GM23248 (cell line): Measurements from ENCODE around the gene KDM7A. TPM values are rescaled to one million over a fixed set of nuclear protein-coding genes. Genes with fewer than 3 reads are reported as not detected.

Experiments
- DNase-seq: peaks from one replicate; pipeline ENCODE4 v3.0.0-alpha.2; 2015
- H2AFZ ChIP-seq: fragments of 200-600 bp; sonication (generic); 2 replicates; pipeline ENCODE4 v1.6.1; 2016; ENCODE audit warnings: antibody characterized with exemption
- H3F3A ChIP-seq: fragments of 200-600 bp; sonication (generic); 2 replicates; pipeline ENCODE4 v1.6.1; 2016; ENCODE audit warnings: mild to moderate bottlenecking, antibody characterized with exemption, mixed run types; ENCODE audit not compliant: insufficient read depth
- H3K27ac ChIP-seq: fragments of 200-600 bp; sonication (generic); 2 replicates; pipeline ENCODE4 v1.5.1; 2016; ENCODE audit warnings: mild to moderate bottlenecking
- H3K27me3 ChIP-seq: fragments of 200-600 bp; sonication (generic); replicated peaks from 2 replicates; pipeline ENCODE4 v1.6.1; 2016; ENCODE audit warnings: mild to moderate bottlenecking; ENCODE audit not compliant: insufficient read depth
- H3K36me3 ChIP-seq: fragments of 200-600 bp; sonication (generic); 2 replicates; pipeline ENCODE4 v1.6.1; 2016; ENCODE audit warnings: low read depth, mild to moderate bottlenecking
- H3K4me1 ChIP-seq: fragments of 200-600 bp; sonication (generic); 2 replicates; pipeline ENCODE4 v1.6.1; 2016; ENCODE audit warnings: mild to moderate bottlenecking; ENCODE audit not compliant: insufficient read depth
- H3K4me2 ChIP-seq: fragments of 200-600 bp; sonication (generic); one replicate; pipeline ENCODE4 v1.6.1; 2016; ENCODE audit warnings: mild to moderate bottlenecking; ENCODE audit not compliant: unreplicated experiment
- H3K4me3 ChIP-seq: fragments of 200-600 bp; sonication (generic); 2 replicates; pipeline ENCODE4 v1.5.1; 2016; ENCODE audit warnings: mild to moderate bottlenecking
- H3K79me2 ChIP-seq: fragments of 200-600 bp; sonication (generic); 2 replicates; pipeline ENCODE4 v1.6.1; 2016; ENCODE audit warnings: mild to moderate bottlenecking; ENCODE audit not compliant: insufficient read depth
- H3K9ac ChIP-seq: fragments of 200-600 bp; sonication (generic); 2 replicates; pipeline ENCODE4 v1.6.1; 2016; ENCODE audit warnings: mild to moderate bottlenecking
- H3K9me2 ChIP-seq: fragments of 200-600 bp; sonication (generic); 2 replicates; pipeline ENCODE4 v1.6.1; 2016; ENCODE audit warnings: mixed run types, mild to moderate bottlenecking, moderate library complexity; ENCODE audit not compliant: insufficient read depth
- H3K9me3 ChIP-seq: fragments of 200-600 bp; sonication (generic); one replicate; pipeline ENCODE4 v1.6.1; 2017; ENCODE audit warnings: low read depth
- H4K20me1 ChIP-seq: fragments of 200-600 bp; sonication (generic); 2 replicates; pipeline ENCODE4 v1.6.0; 2016; ENCODE audit not compliant: insufficient read depth
- EZH2 ChIP-seq: fragments of 200-600 bp; sonication (generic); IDR thresholded peaks from 2 replicates; pipeline ENCODE4 v1.6.1; 2018; ENCODE audit warnings: antibody characterized with exemption, mild to moderate bottlenecking; ENCODE audit not compliant: insufficient read depth, poor library complexity, severe bottlenecking
- EZH2phosphoT487 ChIP-seq: fragments of 200-600 bp; sonication (generic); IDR thresholded peaks from 2 replicates; pipeline ENCODE4 v1.6.1; 2018; ENCODE audit warnings: antibody characterized with exemption, moderate library complexity, mild to moderate bottlenecking, low read depth; ENCODE audit not compliant: insufficient read depth
- WGBS, 2 experiments: methylation state at CpG; one replicate each; pipeline ENCODE4 v1.1.6; 2015 to 2017; ENCODE audit warnings: low lambda C conversion rate in 2 of 2, low coverage in 1 of 2; ENCODE audit errors: missing lambda C conversion rate in 2 of 2; 5-methylcytosine and 5-hydroxymethylcytosine counted together
- in situ Hi-C: fragments of 300-500 bp; cut with MboI; formaldehyde crosslinking; loops from 2 replicates; pipeline ENCODE4 v1.15.0; 2020
- polyA plus RNA-seq: library from polyadenylated mRNA; unstranded; fragments of >200 nt; fragmentation: Nextera tagmentation; extraction: Ambion mirVana; gene quantifications from 2 replicates; pipeline ENCODE4 v1.2.1, GENCODE V29; 2016
- total RNA-seq: library from RNA; depleted of rRNA; stranded (reverse); fragments of >200 nt; shearing (Covaris generic); gene quantifications from 2 replicates; pipeline ENCODE4 v1.2.3, GENCODE V29; 2014

The KDM7A gene
- total and polyA plus RNA-seq, 2 experiments from 2014 or later, result 2.3 to 6.7 TPM

DNA sequence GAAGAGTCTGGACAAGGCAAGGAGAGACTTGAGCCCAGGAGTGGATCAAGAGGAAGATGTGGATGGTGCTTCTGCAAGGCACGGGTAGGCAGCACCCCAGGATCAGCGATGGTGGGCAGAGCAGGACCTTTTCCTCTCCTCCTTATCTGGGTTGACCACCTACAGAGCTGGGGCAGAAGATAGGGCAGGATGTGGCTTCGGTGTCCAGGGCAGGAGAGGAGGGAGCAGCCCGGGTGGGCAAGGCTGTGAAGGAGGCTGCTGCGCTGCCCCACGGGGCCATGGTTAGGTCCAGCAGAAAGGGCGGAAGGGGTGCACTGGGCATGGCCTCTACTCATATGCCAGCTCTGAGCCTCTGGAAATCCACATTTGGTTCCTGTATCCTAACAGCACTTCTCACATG lies 94.0 kb downstream of the KDM7A start:
- H3K36me3 ChIP-seq, result no peaks in the 10 kb centered on the region
- in situ Hi-C loops, result no loop called here
- H3K9ac ChIP-seq, result no peak overlapping the region
- H3K79me2 ChIP-seq, result no peaks in the 10 kb centered on the region
- TF ChIP-seq EZH2phosphoT487, result no peak
- TF ChIP-seq EZH2, result no peak
- no peak for DNase-seq
- no peak overlapping the region for H3K4me3 ChIP-seq
- no peaks in the 10 kb centered on the region for H3K27me3 ChIP-seq
- no peaks in the 10 kb centered on the region for H3K9me3 ChIP-seq
- no peak overlapping the region for H3K4me2 ChIP-seq
- no peak overlapping the region for H2AFZ ChIP-seq
- peaks cover 4% of the 10 kb centered on the region; the same call in 1 of the 2 replicates for H3K4me1 ChIP-seq
- no peaks in the 10 kb centered on the region for H4K20me1 ChIP-seq
- peaks cover 4% of the 10 kb centered on the region; the same call in 1 of the 2 replicates for H3F3A ChIP-seq
- 94% methylated on average over 7 of the region's 7 CpGs for WGBS, 2 experiments
- no peaks in the 10 kb centered on the region for H3K9me2 ChIP-seq
- H3K27ac ChIP-seq, result no peak overlapping the region

DNA sequence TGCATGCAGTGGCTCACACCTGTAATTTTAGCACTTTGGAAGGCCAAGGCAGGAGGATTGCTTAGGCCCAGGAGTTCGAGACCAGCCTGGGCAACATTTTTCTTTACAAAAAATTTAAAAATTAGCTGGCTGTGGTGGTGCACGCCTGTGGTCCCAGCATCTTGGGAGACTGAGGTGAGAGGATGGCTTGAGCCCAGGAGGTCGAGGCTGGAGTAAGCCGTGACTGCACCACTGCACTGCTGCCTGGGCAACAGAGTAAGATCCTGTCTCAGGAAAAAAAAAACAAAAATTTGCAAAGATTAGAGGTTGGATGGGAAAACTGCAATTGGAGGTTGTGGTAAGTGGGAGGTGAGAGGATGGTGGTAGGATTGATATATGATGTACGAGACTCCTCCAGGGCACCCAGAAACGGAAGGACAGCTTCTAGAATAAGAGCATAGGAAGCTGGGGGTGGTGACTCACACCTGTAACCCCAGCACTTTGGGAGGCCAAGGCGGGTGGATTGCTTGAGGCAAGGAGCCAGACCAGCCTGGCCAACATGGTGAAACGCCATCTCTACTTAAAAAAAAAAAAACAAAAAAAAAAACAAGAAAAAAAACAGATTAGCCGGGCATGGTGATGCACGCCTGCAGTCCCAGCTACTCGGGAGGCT lies 94.9 kb downstream of the KDM7A start:
- in situ Hi-C loops, result no loop called here

DNA sequence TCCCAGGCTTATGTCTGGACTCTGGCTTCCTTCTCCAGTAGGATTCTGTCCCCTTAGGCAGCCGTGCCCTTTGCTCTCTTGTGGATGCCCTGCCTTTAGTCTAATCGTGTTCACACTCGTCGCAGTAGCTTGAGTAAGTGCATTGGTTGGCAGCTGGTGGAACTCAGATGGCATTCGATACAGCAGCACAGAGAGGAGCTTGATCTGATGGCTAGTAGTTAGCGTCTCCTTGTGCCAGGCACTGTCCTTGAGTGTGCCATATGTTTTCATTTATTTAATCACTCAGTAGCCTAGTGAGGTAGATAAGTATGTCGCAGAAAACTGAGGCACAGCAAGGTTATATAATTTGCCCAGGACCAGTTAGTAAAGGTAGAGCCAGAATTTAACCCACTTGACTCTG lies 95.9 kb downstream of the KDM7A start:
- Histone ChIP-seq H3K9me2 (no peaks in the 10 kb centered on the region), H3K9ac (no peak overlapping the region), H3K9me3 (no peaks in the 10 kb centered on the region), H3K27me3 (no peaks in the 10 kb centered on the region), H4K20me1 (no peaks in the 10 kb centered on the region), H3K79me2 (no peaks in the 10 kb centered on the region), H3K4me2 (no peak overlapping the region), H3K4me3 (no peak overlapping the region), H3K27ac (no peak overlapping the region), H2AFZ (no peak overlapping the region), H3K36me3 (no peaks in the 10 kb centered on the region), H3F3A (peaks cover 2% of the 10 kb centered on the region; the same call in 1 of the 2 replicates), H3K4me1 (peaks cover 4% of the 10 kb centered on the region; the same call in 1 of the 2 replicates)
- no peak for TF ChIP-seq EZH2
- no peak for TF ChIP-seq EZH2phosphoT487
- WGBS, 2 experiments, result 47 to 50% methylated on average over 7 of the region's 7 CpGs
- in situ Hi-C loops, result no loop called here
- DNase-seq, result no peak

More for the DNA sequence above, 94.9 kb downstream of the KDM7A start:
- Histone ChIP-seq H2AFZ (no peak overlapping the region), H4K20me1 (no peaks in the 10 kb centered on the region), H3K4me2 (no peak overlapping the region), H3K27me3 (no peaks in the 10 kb centered on the region), H3K36me3 (no peaks in the 10 kb centered on the region), H3K9me2 (no peaks in the 10 kb centered on the region), H3K9me3 (no peaks in the 10 kb centered on the region), H3K27ac (no peak overlapping the region), H3K4me1 (peaks cover 4% of the 10 kb centered on the region; the same call in 1 of the 2 replicates), H3F3A (peaks cover 4% of the 10 kb centered on the region; the same call in 1 of the 2 replicates), H3K79me2 (no peaks in the 10 kb centered on the region), H3K9ac (no peak overlapping the region), H3K4me3 (no peak overlapping the region)
- WGBS, 2 experiments, result 86 to 88% methylated on average over 11 of the region's 11 CpGs
- TF ChIP-seq EZH2phosphoT487 (no peak), EZH2 (no peak)
- DNase-seq, result no peak

DNA sequence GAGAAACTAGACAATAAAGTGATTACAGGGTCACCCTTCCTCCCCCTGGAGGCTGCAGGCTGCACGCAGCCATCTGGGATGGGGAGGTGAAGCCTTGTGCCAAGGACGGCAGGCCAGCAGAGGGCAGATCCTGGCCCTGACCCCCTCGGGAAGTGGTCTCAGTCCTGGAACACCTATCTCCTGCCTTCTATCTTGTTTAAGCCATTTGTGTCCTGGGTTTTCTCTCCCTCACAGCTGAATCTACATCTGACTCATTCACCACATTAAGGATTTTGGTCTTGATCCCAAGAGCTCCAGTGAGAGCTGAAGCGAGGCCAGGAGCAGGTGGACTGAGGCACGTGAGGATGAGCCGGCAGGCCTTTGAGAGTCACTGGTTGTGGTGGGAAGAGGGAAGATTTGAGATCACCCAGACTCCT lies 97.7 kb downstream of the KDM7A start:
- Histone ChIP-seq H4K20me1 (no peaks in the 10 kb centered on the region), H3K4me3 (no peak overlapping the region), H3K9me3 (no peaks in the 10 kb centered on the region), H3K4me2 (no peak overlapping the region), H3K27me3 (no peaks in the 10 kb centered on the region), H2AFZ (no peak overlapping the region), H3K9me2 (no peaks in the 10 kb centered on the region), H3K36me3 (no peaks in the 10 kb centered on the region), H3K79me2 (no peaks in the 10 kb centered on the region), H3K27ac (no peak overlapping the region), H3K4me1 (peaks cover 4% of the 10 kb centered on the region; the same call in 1 of the 2 replicates), H3K9ac (no peak overlapping the region), H3F3A (no peaks in the 10 kb centered on the region)
- TF ChIP-seq EZH2phosphoT487 (no peak), EZH2 (no peak)
- peak; percentile 79 for DNase-seq
- in situ Hi-C loops, result no loop called here
- WGBS, 2 experiments, result 28 to 36% methylated on average over 6 of the region's 6 CpGs

- Histone ChIP-seq H4K20me1 (no peaks in the 10 kb centered on the region), H3K9me2 (no peaks in the 10 kb centered on the region), H3K4me3 (no peak overlapping the region), H2AFZ (no peak overlapping the region), H3K4me1 (no peaks in the 10 kb centered on the region), H3K9me3 (no peaks in the 10 kb centered on the region), H3K36me3 (no peaks in the 10 kb centered on the region), H3F3A (no peaks in the 10 kb centered on the region), H3K9ac (no peak overlapping the region), H3K79me2 (no peaks in the 10 kb centered on the region), H3K27ac (no peak overlapping the region), H3K27me3 (no peaks in the 10 kb centered on the region), H3K4me2 (no peak overlapping the region)
- in situ Hi-C loops, result no loop called here
- DNase-seq, result no peak
- 89 to 90% methylated on average over 13 of the region's 13 CpGs for WGBS, 2 experiments
- TF ChIP-seq EZH2, result no peak
These were observed 98.4 kb downstream of the KDM7A start for GRCh38 chr7:140078392-140078791.
